22Rv1 (cell line): Measurements from ENCODE around the gene DCHS1.
A peak's percentile ranks its signal among the peaks of the same experiment; 100 is the strongest.

Experiments used
- H3K27ac ChIP-seq: fragments of 450-650 bp; 2 replicates; pipeline ENCODE4 v1.5.1; 2017
- CTCF ChIP-seq: fragments of 450-650 bp; IDR thresholded peaks from 2 replicates; pipeline ENCODE4 v1.5.1; 2017; ENCODE audit warnings: mild to moderate bottlenecking
- ZFX ChIP-seq: fragments of 450-650 bp; IDR thresholded peaks from 2 replicates; pipeline ENCODE4 v1.6.1; 2017; ENCODE audit warnings: antibody characterized with exemption, borderline replicate concordance

DCHS1 gene

DNA sequence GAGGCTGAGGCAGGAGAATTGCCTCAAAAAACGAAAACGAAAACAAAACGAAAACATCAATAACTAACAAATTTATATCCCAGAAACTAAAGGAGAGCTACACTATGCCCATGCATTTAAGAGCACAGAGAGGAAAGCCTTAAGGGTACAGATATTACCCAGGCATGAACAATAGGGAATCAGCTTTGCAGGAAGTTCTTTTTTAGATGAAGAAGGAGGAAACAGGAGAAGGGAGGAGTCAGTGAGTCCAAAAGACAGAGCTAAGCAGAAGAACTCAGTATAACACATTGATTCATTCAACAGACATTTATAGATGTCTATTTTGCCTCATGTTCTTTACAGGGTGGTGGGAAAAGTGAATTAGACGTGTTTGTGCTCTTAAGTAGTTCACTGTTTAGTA is 19.3 kb upstream of the DCHS1 start:
- no peak for TF ChIP-seq ZFX
- no peak for TF ChIP-seq CTCF
- no peak overlapping the region for H3K27ac ChIP-seq

DNA sequence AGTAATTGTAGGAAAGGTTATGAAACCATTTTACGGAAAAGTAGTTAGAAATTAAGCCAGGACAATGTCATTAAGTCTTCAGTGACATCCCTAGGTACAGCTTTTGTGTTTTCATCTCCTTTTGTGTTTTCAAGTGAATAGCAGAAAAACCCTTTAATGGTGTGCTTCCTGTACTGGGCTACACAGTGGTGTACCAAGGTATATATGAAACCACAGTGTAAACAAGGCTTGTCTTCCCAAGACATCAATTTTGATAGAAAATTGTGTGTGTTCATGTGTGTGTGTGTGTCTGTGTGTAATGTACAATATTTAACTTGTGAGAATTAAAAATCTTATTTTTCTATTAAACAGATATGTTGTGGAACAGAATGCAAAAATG is 18.6 kb upstream of the DCHS1 start:
- no peak overlapping the region for H3K27ac ChIP-seq
- TF ChIP-seq CTCF (no peak), ZFX (no peak)

DNA sequence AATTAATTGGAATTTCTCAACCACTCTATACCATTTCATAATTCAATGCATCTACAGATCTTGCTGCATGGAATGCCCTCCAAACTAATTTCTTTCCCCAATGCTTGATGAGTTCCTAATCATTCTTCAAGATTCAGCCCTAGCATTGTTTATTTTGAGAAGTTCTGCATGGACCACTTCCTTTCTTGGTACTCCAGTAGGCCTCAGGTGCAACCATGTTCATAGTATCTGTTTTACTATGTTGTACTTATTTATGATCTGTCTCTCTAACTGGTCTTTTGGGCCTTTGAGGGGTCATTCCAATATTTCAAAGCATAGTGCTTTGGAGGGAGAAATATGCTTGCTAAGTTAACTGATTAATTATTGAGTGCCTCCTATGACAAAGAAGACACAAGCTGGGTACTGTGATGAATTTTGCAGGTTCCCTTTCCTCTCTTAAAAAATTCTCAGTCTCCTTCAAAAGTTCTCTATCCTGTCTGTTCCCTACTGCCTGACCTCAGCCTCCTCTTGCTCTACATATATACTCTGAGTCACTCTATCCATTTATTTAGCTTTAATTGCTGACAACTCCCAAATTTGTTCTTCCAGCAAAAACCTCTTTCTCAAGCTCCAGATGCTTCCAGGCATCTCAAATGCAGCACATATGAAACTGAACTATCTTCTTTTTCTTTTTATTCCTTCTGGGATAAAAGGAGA is 18.1 kb upstream of the DCHS1 start:
- H3K27ac ChIP-seq, result no peak overlapping the region
- TF ChIP-seq ZFX (no peak), CTCF (no peak)

GRCh38 chr11:6671991-6672390 is 16.4 kb upstream of the DCHS1 start:
- TF ChIP-seq CTCF, result no peak
- TF ChIP-seq ZFX, result no peak
- no peak overlapping the region for H3K27ac ChIP-seq

DNA sequence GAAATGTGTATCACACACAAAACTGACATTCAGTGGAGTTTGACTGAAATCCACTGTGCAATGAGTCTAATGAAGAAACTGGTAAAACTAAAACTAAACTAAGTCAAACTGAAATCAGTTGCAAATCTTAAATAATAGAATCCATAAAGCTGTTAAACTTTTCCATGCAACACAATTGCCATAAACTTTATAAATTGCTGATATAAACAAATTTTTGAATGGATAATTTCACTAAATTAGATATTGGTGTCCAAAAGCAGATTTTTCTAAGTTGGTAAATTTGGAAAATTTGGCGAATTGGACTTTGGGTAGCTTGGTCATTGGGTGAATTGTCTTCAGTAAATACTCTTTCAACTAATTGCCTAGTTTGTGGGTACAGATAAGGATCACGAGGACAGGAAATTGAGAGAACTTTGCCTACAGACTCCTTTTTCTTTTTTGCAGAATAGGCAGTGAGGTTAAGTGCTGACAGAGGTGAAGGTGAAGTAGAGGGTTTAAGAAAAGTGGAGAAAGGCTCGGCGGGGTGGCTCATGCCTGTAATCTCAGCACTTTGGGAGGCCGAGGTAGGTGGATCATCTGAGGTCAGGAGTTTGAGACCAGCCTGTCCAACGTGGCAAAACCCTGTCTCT is 14.7 kb upstream of the DCHS1 start:
- H3K27ac ChIP-seq, result no peak overlapping the region
- TF ChIP-seq CTCF (no peak), ZFX (no peak)

- H3K27ac ChIP-seq, result no peak overlapping the region
- TF ChIP-seq ZFX, result no peak
- peak; percentile 56 for TF ChIP-seq CTCF
Observed at GRCh38 chr11:6667733-6668374, 12.2 kb upstream of the DCHS1 start.
